NOMO-1 (cell line): ENCODE measurements around the gene RMI2.
"Not testable (repeated sequence)": the region's sequence is repeated elsewhere in the genome, so short reads cannot be mapped to it uniquely, and the experiment has no call there.

Experiments used
- DNase-seq, 2 experiments: peaks; one replicate each; lab custom pipeline; 2025; ENCODE audit not compliant: unreplicated experiment in 2 of 2; lab: John Stamatoyannopoulos, UW

The RMI2 gene

GRCh38 chr16:11345040-11345862 is at the start of gene RMI2:
TSS of gene RMI2 (plus strand) at chr16:11345459. CDS start at chr16:11345472, 13 bp downstream.
- DNase-seq = peak; percentile 98 to 100

DNA sequence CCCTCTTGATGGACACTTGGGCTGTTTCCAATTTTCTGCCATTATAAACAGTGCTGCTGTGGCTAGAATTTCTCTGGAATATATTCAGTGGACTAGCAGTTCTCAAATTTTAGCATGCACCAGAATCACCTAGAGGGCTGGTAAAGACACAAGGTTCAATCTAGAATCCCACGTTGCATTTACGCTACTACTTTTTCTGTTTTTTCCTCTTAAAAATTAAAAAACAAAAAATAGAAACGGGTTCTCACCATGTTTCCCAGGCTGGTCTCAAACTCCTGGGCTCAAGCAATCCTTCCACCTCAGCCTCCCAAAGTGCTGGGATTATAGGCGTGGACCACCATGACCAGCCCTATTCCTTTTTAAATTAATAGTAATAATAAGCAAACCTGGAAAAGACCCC is 49.6 kb upstream of the RMI2 start:
- no peak for DNase-seq

GRCh38 chr16:11296351-11296705 is 48.9 kb upstream of the RMI2 start:
- no peak for DNase-seq

DNA sequence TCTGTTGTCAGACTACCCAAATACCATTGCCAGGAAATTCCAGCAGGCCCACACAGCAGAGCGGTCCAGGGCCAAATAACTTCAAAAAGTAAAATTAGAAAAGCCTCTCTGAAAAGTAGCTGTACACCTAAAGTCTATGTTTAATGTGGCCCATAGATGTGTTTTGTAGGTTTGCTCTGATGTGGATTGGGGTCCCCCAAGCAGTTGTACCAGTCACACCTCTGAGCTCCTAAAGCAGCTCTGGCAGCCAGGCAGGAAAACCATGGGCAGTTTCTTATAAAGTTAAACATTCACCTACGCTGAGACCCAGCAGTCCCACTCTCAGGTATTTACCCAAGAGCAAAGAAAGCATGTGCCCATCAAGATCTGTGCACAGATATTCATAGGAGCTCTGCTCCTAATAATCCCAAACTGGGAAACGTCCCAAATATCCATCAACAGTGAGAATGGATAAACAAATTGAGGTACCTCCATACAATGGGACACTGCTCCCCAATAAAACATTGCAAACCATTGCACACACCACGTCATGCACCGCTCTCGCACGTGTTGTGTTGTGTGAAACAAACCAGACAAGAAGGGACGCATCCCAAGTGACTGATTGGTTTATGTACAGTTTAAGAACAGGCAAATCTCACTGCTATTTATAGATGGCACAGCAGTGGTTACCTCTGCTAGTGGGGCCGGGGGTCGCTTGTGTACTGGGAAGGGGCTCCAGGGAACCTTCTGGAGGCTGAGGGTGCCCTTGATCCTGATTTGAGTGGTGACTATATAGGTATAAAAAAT is 48.4 kb upstream of the RMI2 start:
- no peak for DNase-seq

DNA sequence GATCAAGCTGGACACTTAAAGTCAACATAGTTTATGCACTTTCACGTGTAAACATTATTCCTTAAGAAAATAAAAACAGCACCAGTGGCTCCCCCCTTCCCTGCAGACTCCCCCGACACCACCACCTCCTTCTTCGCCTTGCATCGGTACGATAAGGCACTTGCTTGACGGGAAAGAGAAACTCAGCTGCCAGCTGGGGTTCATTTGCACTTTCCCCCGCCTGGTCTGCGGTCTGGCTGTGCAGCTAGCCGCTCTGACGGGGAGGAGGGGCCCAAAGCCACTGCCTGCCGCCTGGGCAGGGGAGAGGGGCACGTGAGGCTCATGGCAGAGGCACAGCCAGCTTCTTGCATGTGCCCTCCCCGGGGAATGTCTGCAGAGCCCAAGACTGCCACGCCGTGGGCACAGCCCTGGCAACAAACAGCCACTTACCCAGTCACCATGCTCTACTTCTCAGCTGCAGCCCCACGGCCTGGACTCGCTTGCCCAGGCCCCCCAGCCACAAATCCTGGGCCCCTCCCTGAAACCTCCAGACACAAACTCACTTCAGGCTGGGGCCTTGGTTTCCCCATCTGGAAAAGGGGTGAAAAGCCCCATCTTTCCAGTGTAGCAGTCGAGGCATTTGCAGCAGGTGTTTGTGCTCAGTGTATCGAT is 47.6 kb upstream of the RMI2 start:
- DNase-seq = peak; percentile 66 to 79

GRCh38 chr16:11298143-11298900 is 46.9 kb upstream of the RMI2 start:
- DNase-seq = no peak

GRCh38 chr16:11298950-11299547 is 46.2 kb upstream of the RMI2 start:
- not testable (repeated sequence) for DNase-seq

DNA sequence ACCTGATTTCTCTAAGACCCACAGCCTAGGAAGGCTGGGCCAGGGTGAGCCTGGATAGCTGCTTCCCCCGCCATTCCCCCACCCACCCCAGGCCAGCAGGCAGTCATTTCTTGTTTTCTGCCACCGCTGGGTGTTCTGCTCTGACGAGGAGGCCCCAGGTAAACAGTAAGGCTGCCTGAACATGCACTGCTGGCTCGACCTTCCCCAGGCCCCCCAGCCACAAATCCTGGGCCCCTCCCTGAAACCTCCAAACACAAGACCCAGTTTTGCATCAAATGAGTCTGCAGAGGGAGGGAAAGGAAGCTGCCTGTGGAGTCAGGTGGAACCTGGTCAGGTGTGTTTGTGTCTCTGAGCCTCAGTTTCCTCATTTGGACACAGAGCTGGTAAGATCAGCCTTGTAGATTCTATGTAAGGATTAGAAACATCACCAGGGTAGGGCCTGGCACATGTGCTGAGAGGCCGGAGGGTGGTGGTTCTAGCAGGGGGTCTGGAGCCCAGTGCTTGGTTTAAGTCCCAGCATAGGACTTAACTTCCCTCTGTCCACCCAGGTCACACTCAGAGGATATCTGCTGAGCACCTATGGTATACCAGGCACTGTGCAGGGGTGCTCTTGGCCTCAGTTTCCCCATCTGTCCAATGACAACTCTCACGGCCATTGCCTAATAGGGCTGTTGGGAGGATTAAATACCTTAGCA is 45.2 kb upstream of the RMI2 start:
- no peak for DNase-seq

DNA sequence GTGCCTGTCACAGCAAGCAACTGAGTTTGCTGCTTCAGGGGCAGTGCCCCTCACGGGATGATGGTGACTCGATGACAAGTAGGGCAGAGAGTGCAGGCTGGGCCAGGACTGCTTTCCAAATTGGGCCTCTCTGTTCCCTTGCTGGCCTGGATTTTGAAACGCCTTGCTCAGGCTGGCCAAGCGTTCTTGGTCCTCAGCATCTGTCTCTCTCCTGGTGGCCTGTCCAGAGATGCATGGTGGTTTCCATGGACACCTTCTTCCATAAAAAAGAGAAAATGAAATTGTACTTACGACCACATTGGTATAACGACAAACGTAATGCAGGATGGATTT is 44.7 kb upstream of the RMI2 start:
- no peak for DNase-seq

DNA sequence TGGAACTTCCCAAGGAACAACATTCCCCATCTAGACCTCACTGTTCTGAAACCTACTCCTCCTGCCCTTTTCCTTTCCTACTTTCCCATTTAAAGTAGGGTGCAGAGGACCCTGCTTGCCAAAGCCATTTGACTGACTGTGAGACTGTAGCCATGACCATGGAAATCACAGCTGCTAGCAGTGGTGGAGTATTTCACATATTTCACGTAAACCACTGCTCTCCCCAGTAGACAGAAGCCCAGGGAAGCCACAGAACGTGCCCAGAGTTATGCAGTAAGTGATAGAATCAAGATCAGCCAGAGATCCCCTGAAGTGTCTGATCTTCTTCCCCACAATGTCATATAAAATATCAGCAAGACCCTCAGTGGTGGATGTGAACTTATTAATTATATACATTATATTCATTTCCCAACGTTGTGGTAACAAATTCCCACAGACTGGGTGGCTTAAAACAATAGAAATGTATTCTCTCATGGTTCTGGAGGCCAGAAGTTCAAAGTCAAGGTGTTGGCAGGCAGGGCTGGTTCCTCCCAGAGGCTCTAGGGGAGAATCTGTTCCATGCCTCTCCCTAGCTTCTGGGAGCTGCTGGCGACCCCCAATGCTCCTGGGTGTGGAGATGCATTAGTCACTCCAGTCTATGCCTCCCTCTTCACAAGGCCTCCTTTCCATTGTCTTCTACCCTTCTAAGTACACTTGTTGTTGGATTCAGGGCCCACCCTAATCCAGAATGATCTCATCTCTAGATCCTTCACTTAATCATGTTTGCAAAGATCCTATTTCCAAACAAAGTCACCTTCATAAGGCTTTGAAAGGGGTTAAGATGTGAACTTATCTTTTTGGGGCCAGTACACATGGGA is 43.4 kb upstream of the RMI2 start:
- no peak for DNase-seq

GRCh38 chr16:11302977-11303376 is 42.3 kb upstream of the RMI2 start:
- no peak for DNase-seq

GRCh38 chr16:11303405-11304138 is 41.7 kb upstream of the RMI2 start:
- DNase-seq = no peak

GRCh38 chr16:11306381-11306780 is 38.9 kb upstream of the RMI2 start:
- no peak for DNase-seq

DNA sequence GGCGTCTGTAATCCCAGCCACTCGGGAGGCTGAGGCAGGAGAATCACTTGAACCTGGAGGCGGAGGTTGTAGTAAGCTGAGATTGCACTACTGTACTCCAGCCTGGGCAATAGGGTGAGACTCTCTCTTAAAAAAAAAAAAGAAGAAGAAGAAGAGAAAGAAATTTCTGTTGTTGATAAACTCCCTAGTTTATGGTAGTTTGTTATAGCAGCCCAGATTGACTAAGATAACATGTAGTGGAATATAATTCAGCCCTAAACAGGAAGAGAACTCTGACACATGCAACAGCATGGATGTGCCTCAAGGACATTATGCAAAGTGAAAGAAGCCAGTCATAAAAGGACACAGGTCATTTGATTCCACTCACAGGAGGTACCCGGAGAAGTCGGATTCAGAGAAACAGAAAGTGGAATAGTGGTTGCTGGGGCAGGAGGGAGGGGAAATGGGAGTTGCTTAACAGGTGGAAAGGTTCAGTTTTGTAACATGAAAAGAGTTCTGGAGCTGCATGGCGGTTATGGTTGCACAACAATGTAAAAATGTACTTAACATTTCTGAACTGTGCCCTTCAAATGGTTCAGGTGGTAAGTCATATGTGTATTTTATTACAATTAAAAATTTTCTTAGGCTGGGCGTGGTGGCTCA is 38.1 kb upstream of the RMI2 start:
- DNase-seq = peak; percentile 92 to 93

GRCh38 chr16:11307639-11308492 is 37.4 kb upstream of the RMI2 start:
- no peak for DNase-seq

DNA sequence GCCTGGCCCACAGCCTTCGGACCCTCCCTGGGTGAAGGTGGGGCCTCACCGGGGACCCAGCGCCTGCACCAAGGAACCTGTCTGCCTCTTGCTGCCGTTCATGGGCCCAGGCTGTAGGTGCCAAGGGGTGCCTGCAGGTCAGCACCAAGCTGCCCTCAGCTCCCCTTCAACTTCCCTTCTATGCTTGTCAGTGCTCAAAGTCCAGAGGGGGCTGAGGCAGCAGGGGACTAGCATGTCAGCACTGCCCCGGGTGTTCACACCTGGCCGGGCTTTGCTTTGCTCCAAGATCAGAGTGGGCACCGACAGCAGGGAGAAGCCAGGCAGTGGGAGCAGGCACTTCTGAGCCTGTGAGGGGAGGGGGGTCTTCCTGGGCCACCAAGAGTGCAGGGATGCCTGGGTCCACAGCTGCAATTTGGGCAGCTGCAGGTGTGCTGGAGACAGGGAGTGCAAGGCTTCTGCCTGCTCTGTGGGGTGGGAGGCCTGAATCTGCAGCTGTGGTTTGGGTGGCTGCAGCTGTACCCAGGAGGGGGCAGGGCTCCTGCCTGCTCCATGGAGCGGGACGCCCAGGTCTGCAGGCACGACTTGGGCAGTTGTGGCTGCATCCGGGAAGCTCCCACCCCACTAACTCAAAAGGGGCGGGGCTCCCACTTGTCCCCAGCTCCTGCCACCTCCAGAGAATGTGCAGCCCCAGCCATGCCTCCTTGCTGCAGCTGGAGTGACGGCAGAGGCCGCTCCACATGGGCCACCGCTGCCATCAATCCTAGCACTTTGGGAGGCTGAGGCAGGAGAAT is 36.6 kb upstream of the RMI2 start:
- no peak for DNase-seq
